GM12878 (cell line): ENCODE measurements around the gene MRAS. TPM values are rescaled to one million over a fixed set of nuclear protein-coding genes. Genes with fewer than 3 reads are reported as not detected.

ENCODE experiments used
- ATAC-seq: fragments of 200-7000 bp; cut with Tn5 transposase; 3 replicates; pipeline ENCODE4 v1.9.1; 2020; ENCODE audit warnings: mild to moderate bottlenecking, moderate library complexity
- BruUV-seq: library from RNA; stranded (reverse); fragments of 400-500 nt; replicated peaks from 2 replicates; lab custom pipeline; 2021; lab: Mats Ljungman, UMichigan
- CTCF ChIA-PET: fragments of 300-600 bp; sonication (Branson Sonifier 250); formaldehyde crosslinking; extraction: SDS; loops from one replicate; lab custom pipeline; 2021; ENCODE audit warnings: inconsistent platforms; lab: Yijun Ruan, JAX
- POLR2A ChIA-PET: fragments of 350-600 bp; formaldehyde crosslinking; extraction: SDS; loops from one replicate; lab custom pipeline; 2021; ENCODE audit warnings: inconsistent platforms; lab: Charles Lee
- RAD21 ChIA-PET: fragments of 300-600 bp; sonication (Branson Sonifier 250); formaldehyde crosslinking; loops from one replicate; lab custom pipeline; 2023; ENCODE audit warnings: antibody characterized with exemption; ENCODE audit not compliant: unreplicated experiment; lab: Charles Lee
- SMC1A ChIA-PET: fragments of 300-600 bp; sonication (Branson Sonifier 250); formaldehyde crosslinking; loops from one replicate; lab custom pipeline; 2023; ENCODE audit not compliant: unreplicated experiment, uncharacterized antibody; lab: Charles Lee
- DNase-seq: peaks from one replicate; pipeline ENCODE4 v3.0.0-alpha.2; 2011; ENCODE audit warnings: low read depth, low spot score
- FAIRE-seq: peaks from 3 replicates; lab custom pipeline; 2011; peaks lifted over from hg19 to GRCh38; lab: Jason Lieb, UNC
- H2AFZ ChIP-seq: 2 replicates; pipeline ENCODE4 v1.6.0; 2011; ENCODE audit warnings: low read depth, low read length, control low read depth; ENCODE audit not compliant: control insufficient read depth
- H3K27ac ChIP-seq: 2 replicates; pipeline ENCODE4 v1.5.1; 2011; ENCODE audit warnings: control low read depth; ENCODE audit not compliant: control insufficient read depth, insufficient read depth
- H3K27me3 ChIP-seq, 2 experiments: replicated peaks in 1 of 2; 2 replicates each; pipeline versions ENCODE4 v1.6.0 to v1.6.1; 2011; ENCODE audit warnings: low read length in 1 of 2; ENCODE audit not compliant: control insufficient read depth in 2 of 2, insufficient read depth in 2 of 2
- H3K36me3 ChIP-seq, 2 experiments: 2 replicates each; pipeline ENCODE4 v1.5.1; 2011; ENCODE audit warnings: low read length in 1 of 2; ENCODE audit not compliant: control insufficient read depth in 2 of 2, insufficient read depth in 2 of 2
- H3K4me1 ChIP-seq: 2 replicates; pipeline ENCODE4 v1.6.1; 2011; ENCODE audit warnings: mild to moderate bottlenecking, low read length, moderate library complexity, mixed read lengths; ENCODE audit not compliant: control insufficient read depth, insufficient read depth
- H3K4me2 ChIP-seq: 2 replicates; pipeline ENCODE4 v1.6.0; 2011; ENCODE audit warnings: control low read depth; ENCODE audit not compliant: control insufficient read depth, insufficient read depth
- H3K4me3 ChIP-seq: fragments of 200-600 bp; sonication (generic); 2 replicates; pipeline ENCODE4 v1.5.1; 2016
- H3K79me2 ChIP-seq: 2 replicates; pipeline ENCODE4 v1.6.0; 2011; ENCODE audit warnings: low read length; ENCODE audit not compliant: control insufficient read depth, insufficient read depth
- H3K9ac ChIP-seq: 2 replicates; pipeline ENCODE4 v1.8.0; 2011; ENCODE audit warnings: low read length, control low read depth, mixed read lengths; ENCODE audit not compliant: control insufficient read depth, insufficient read depth
- H3K9me3 ChIP-seq: replicated peaks from 3 replicates; pipeline ENCODE4 v1.5.1; 2011; ENCODE audit warnings: mild to moderate bottlenecking, low read length; ENCODE audit not compliant: control insufficient read depth, insufficient read depth
- H4K20me1 ChIP-seq: 2 replicates; pipeline ENCODE4 v1.6.0; 2011; ENCODE audit not compliant: control insufficient read depth, insufficient read depth
- BHLHE40 ChIP-seq, 2 experiments: fragments of 450-650 bp in 1 of 2; IDR thresholded peaks; 2 replicates each; pipeline ENCODE4 v1.6.1; 2011 to 2017; ENCODE audit warnings: low read depth in 2 of 2, borderline replicate concordance in 1 of 2, improper control_type of control experiment in 1 of 2, low read length in 1 of 2, mild to moderate bottlenecking in 1 of 2
- CUX1 ChIP-seq: IDR thresholded peaks from 2 replicates; pipeline ENCODE4 v1.6.1; 2012; ENCODE audit warnings: improper control_type of control experiment, low read depth, low read length; ENCODE audit not compliant: insufficient replicate concordance
- IKZF2 ChIP-seq, 2 experiments: fragments of 450-650 bp; IDR thresholded peaks; 2 replicates each; pipeline ENCODE4 v1.6.1; 2017; ENCODE audit warnings: mild to moderate bottlenecking in 2 of 2, moderate library complexity in 2 of 2
- PKNOX1 ChIP-seq: fragments of 450-650 bp; IDR thresholded peaks from 2 replicates; pipeline ENCODE4 v1.6.1; 2016; ENCODE audit warnings: mild to moderate bottlenecking
- TBL1XR1 ChIP-seq: IDR thresholded peaks from 2 replicates; pipeline ENCODE4 v1.6.1; 2012; ENCODE audit warnings: low read depth, low read length, improper control_type of control experiment
- WGBS: methylation state at CpG from one replicate; pipeline ENCODE4 v1.1.6; 2016; ENCODE audit warnings: low lambda C conversion rate; ENCODE audit not compliant: insufficient replicate concordance, insufficient coverage; ENCODE audit errors: missing lambda C conversion rate; 5-methylcytosine and 5-hydroxymethylcytosine counted together
- in situ Hi-C: fragments of 300-500 bp; cut with MboI; formaldehyde crosslinking; loops from 9 replicates; pipeline ENCODE4 v1.14.3; 2018; ENCODE audit warnings: mixed read lengths
- intact Hi-C: fragments of 100-400 bp; cut with micrococcal nuclease; formaldehyde crosslinking; loops from one replicate; pipeline ENCODE4 v1.14.2; 2022; ENCODE audit not compliant: unreplicated experiment
- polyA plus RNA-seq, 11 experiments: library from polyadenylated mRNA; depleted of rRNA in 4 of 11; unstranded in 6 of 11; stranded (reverse) in 5 of 11; fragments of >200 nt; fragmentation: Nextera tagmentation in 4 of 11; fragmentation: Illumina TruSeq in 1 of 11; extraction: Ambion mirVana in 4 of 11; extraction: Trizol in 1 of 11; gene quantifications; 1 replicate in 1 of 11; 2 replicates in 10 of 11; pipeline versions ENCODE4 v1.2.1 to v1.2.3, GENCODE V29; 2011 to 2016; ENCODE audit warnings: inconsistent platforms in 2 of 11, missing spikeins in 2 of 11, low read depth in 1 of 11
- total RNA-seq, 4 experiments: library from RNA; depleted of rRNA in 3 of 4; stranded (reverse); fragments of >200 nt in 3 of 4; fragmentation: Illumina TruSeq in 1 of 4; extraction: Trizol in 1 of 4; gene quantifications; 2 replicates each; pipeline versions ENCODE4 v1.2.1 to v1.2.3, GENCODE V29; 2013 to 2021

MRAS gene
- total and polyA plus RNA-seq, 10 of the 15 experiments (the other 5 are each of a cell fraction or from before 2014, with no cell fraction given), result 0.01 to 0.44 (median 0.17) TPM; not detected in 6

DNA sequence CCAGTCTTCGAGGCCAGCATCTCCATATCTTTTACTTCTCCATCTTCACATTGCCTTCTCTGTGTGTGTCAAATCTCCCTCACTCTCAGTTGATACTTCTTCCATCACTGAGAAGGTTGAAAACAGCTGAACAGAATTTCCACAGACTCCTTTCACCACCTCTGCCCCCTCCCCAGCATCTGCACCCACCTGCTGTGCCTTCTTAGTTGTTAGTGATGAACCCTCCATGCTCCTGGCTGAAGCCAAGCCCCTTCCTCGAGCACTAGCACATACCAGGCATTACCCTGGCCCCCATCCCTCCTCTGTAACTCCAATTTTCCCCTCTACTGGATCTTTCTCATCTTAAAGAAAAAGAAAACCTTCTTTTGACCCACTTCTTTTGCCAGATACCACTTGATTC, 58.2 kb downstream of the MRAS start:
- H3K4me3 ChIP-seq, result no peak overlapping the region
- H4K20me1 ChIP-seq, result no peaks in the 10 kb centered on the region
- no peak overlapping the region for H3K27ac ChIP-seq
- no peaks in the 10 kb centered on the region for H3K79me2 ChIP-seq
- ATAC-seq, result no peak
- peaks cover 5% of the 10 kb centered on the region for H3K4me1 ChIP-seq
- no TSS peak for BruUV-seq
- no peak for FAIRE-seq
- H3K27me3 ChIP-seq, result no peaks in the 10 kb centered on the region; a peak in 2 of 4 replicates
- ChIA-PET SMC1A (no interaction called here), CTCF (no interaction called here), RAD21 (interaction anchor here (0.7 kb wide), 1 partner anchor 518 kb away, joined by 3 read pairs; no protein-coding TSS in a partner anchor), POLR2A (no interaction called here)
- WGBS, result 3% methylated on average over 2 of the region's 2 CpGs
- H3K9me3 ChIP-seq, result no peaks in the 10 kb centered on the region; the same call in 2 of the 3 replicates
- TF ChIP-seq IKZF2 (IDR thresholded peaks at IDR 0.05) (no peak), BHLHE40 (IDR thresholded peaks at IDR 0.05; ENCODE audit: borderline replicate concordance in 1 of 2, low read depth in 2 of 2, low read length in 1 of 2) (no peak), PKNOX1 (no peak), TBL1XR1 (no peak)
- in situ Hi-C loops (no loop called here), intact Hi-C loops (no loop called here)
- no peak overlapping the region for H3K4me2 ChIP-seq
- no peak overlapping the region for H2AFZ ChIP-seq
- no peak overlapping the region for H3K9ac ChIP-seq
- H3K36me3 ChIP-seq, result no peaks in the 10 kb centered on the region
- no peak for DNase-seq

- 38% methylated on average over 3 of the region's 3 CpGs for WGBS
- ChIA-PET SMC1A (interaction anchor here (1.1 kb wide), 1 partner anchor 37 kb away, joined by 3 read pairs; no protein-coding TSS in a partner anchor), CTCF (interaction anchor here (1.3 to 1.8 kb wide), 2 partner anchors 10 to 12 kb away, joined by 5 read pairs; no protein-coding TSS in a partner anchor), POLR2A (no interaction called here), RAD21 (interaction anchor here (0.7 kb wide), 1 partner anchor 517 kb away, joined by 3 read pairs; no protein-coding TSS in a partner anchor)
- Histone ChIP-seq H3K36me3 (no peaks in the 10 kb centered on the region), H3K4me1 (peaks cover 5% of the 10 kb centered on the region), H3K9me3 (no peaks in the 10 kb centered on the region; the same call in 2 of the 3 replicates), H3K27ac (no peak overlapping the region), H3K79me2 (no peaks in the 10 kb centered on the region), H3K4me3 (no peak overlapping the region), H3K27me3 (peaks cover 0 to 3% of the 10 kb centered on the region in 2 experiments; a peak in 2 of 4 replicates), H3K9ac (no peak overlapping the region), H3K4me2 (no peak overlapping the region), H2AFZ (no peak overlapping the region), H4K20me1 (no peaks in the 10 kb centered on the region)
- intact Hi-C loops (no loop called here), in situ Hi-C loops (no loop called here)
- DNase-seq (no peak), FAIRE-seq (no peak), ATAC-seq (no peak)
- no TSS peak for BruUV-seq
- TF ChIP-seq PKNOX1 (no peak), CUX1 (no peak)
Observed at GRCh38 chr3:138407236-138407907, 59.0 kb downstream of the MRAS start.
